Ishikawa (cell line): Measurements from ENCODE around the gene EPHA2.

Experiments
- CEBPB ChIP-seq: IDR thresholded peaks from 2 replicates; pipeline ENCODE4 v1.6.1; 2012
- CREB1 ChIP-seq: IDR thresholded peaks from 2 replicates; pipeline ENCODE4 v1.6.1; 2012; ENCODE audit warnings: low read depth
- EGR1 ChIP-seq: IDR thresholded peaks from 2 replicates; pipeline ENCODE4 v1.6.1; 2012
- EP300 ChIP-seq: IDR thresholded peaks from 2 replicates; pipeline ENCODE4 v1.6.1; 2012; ENCODE audit warnings: borderline replicate concordance
- FOXM1 ChIP-seq: IDR thresholded peaks from 2 replicates; pipeline ENCODE4 v1.6.1; 2012; ENCODE audit warnings: low read depth, borderline replicate concordance
- MAX ChIP-seq: IDR thresholded peaks from 2 replicates; pipeline ENCODE4 v1.6.1; 2012
- NFIC ChIP-seq: IDR thresholded peaks from 2 replicates; pipeline ENCODE4 v1.6.1; 2012
- RAD21 ChIP-seq: IDR thresholded peaks from 2 replicates; pipeline ENCODE4 v1.6.1; 2012; ENCODE audit warnings: low read depth
- REST ChIP-seq: IDR thresholded peaks from 2 replicates; pipeline ENCODE4 v1.6.1; 2012; ENCODE audit warnings: low read depth, mild to moderate bottlenecking
- TAF1 ChIP-seq: IDR thresholded peaks from 2 replicates; pipeline ENCODE4 v1.6.1; 2012; ENCODE audit warnings: low read depth, mild to moderate bottlenecking
- TCF12 ChIP-seq: IDR thresholded peaks from 2 replicates; pipeline ENCODE4 v1.6.1; 2012; ENCODE audit warnings: low read depth
- TEAD4 ChIP-seq: IDR thresholded peaks from 2 replicates; pipeline ENCODE4 v1.6.1; 2012
- USF1 ChIP-seq: IDR thresholded peaks from 2 replicates; pipeline ENCODE4 v1.6.1; 2012
- YY1 ChIP-seq: IDR thresholded peaks from 2 replicates; pipeline ENCODE4 v1.6.1; 2012; ENCODE audit warnings: low read depth
- ZBTB7A ChIP-seq: IDR thresholded peaks from 2 replicates; pipeline ENCODE4 v1.6.1; 2012; ENCODE audit warnings: low read depth

Gene EPHA2

GRCh38 chr1:16202281-16203210, 46.7 kb upstream of the EPHA2 start:
- TF ChIP-seq EP300 (no peak), RAD21 (no peak), ZBTB7A (no peak), CREB1 (no peak), TCF12 (no peak), CEBPB (no peak), YY1 (no peak), TEAD4 (no peak), TAF1 (no peak), EGR1 (no peak), REST (no peak), USF1 (no peak), MAX (no peak), NFIC (no peak), FOXM1 (no peak)

- TF ChIP-seq NFIC: no peak
- TF ChIP-seq USF1: no peak
- TF ChIP-seq CREB1: no peak
- TF ChIP-seq YY1: no peak
- TF ChIP-seq ZBTB7A: no peak
- no peak for TF ChIP-seq RAD21
- TF ChIP-seq TAF1: no peak
- no peak for TF ChIP-seq CEBPB
- TF ChIP-seq TCF12: no peak
- no peak for TF ChIP-seq MAX
- TF ChIP-seq REST: no peak
- no peak for TF ChIP-seq FOXM1
- TF ChIP-seq EP300: no peak
Observed at GRCh38 chr1:16199700-16200099, 43.8 kb upstream of the EPHA2 start.

GRCh38 chr1:16199157-16199501, 43.3 kb upstream of the EPHA2 start:
- TF ChIP-seq ZBTB7A (no peak), MAX (no peak), CEBPB (no peak), REST (no peak), USF1 (no peak), TCF12 (no peak), TAF1 (no peak), RAD21 (no peak), YY1 (no peak), NFIC (no peak), TEAD4 (no peak), EP300 (no peak), FOXM1 (no peak), EGR1 (no peak), CREB1 (no peak)
